Activated T-helper 9 cell treated with anti-CD3 and anti-CD28 coated beads, Interleukin-2, amount 50 U/mL, for 16 hours (primary cell): Measurements from ENCODE around the gene CDCA7L.

Experiments
- DNase-seq: peaks from one replicate; pipeline ENCODE4 v3.0.0-alpha.2; 2020; ENCODE audit warnings: low read depth

Gene CDCA7L

GRCh38 chr7:21945454-21946221, at the start of gene CDCA7L:
Gene CDCA7L, minus strand, starts transcription at chr7:21945899. Its CDS starts 95 bp downstream, at chr7:21945804.
- DNase-seq, result peak; percentile 27

- DNase-seq, result no peak
Measured at GRCh38 chr7:21986096-21986495, 40.4 kb upstream of the CDCA7L start.

GRCh38 chr7:21984042-21984441, 38.3 kb upstream of the CDCA7L start:
- no peak for DNase-seq

- no peak for DNase-seq
Measured at GRCh38 chr7:21983056-21983455, 37.4 kb upstream of the CDCA7L start.

- DNase-seq, result no peak
Measured at GRCh38 chr7:21981524-21981923, 35.8 kb upstream of the CDCA7L start.

- no peak for DNase-seq
Measured at GRCh38 chr7:21980926-21981500, 35.3 kb upstream of the CDCA7L start.

- no peak for DNase-seq
Measured at GRCh38 chr7:21972397-21972784, 26.7 kb upstream of the CDCA7L start.

- no peak for DNase-seq
Measured at GRCh38 chr7:21971780-21972396, 26.2 kb upstream of the CDCA7L start.

GRCh38 chr7:21969822-21970221, 24.1 kb upstream of the CDCA7L start:
- no peak for DNase-seq

GRCh38 chr7:21967598-21968003, 21.9 kb upstream of the CDCA7L start:
- DNase-seq, result no peak

GRCh38 chr7:21966271-21966670, 20.6 kb upstream of the CDCA7L start:
- DNase-seq, result no peak

GRCh38 chr7:21965291-21965690, 19.6 kb upstream of the CDCA7L start:
- no peak for DNase-seq

- no peak for DNase-seq
Measured at GRCh38 chr7:21962677-21963076, 17.0 kb upstream of the CDCA7L start.

- DNase-seq, result no peak
Measured at GRCh38 chr7:21960922-21961321, 15.2 kb upstream of the CDCA7L start.

- no peak for DNase-seq
Measured at GRCh38 chr7:21959387-21959776, 13.7 kb upstream of the CDCA7L start.

GRCh38 chr7:21953781-21954180, 8.1 kb upstream of the CDCA7L start:
- no peak for DNase-seq

- DNase-seq, result no peak
Measured at GRCh38 chr7:21948887-21949540, 3.3 kb upstream of the CDCA7L start.

- DNase-seq, result no peak
Measured at GRCh38 chr7:21948364-21948763, 2.7 kb upstream of the CDCA7L start.

GRCh38 chr7:21947946-21948345, 2.2 kb upstream of the CDCA7L start:
- DNase-seq, result no peak

- no peak for DNase-seq
Measured at GRCh38 chr7:21947056-21947455, 1.4 kb upstream of the CDCA7L start.

- DNase-seq, result no peak
Measured at GRCh38 chr7:21946222-21946709, 567 bp upstream of the CDCA7L start.

- peak; percentile 10 for DNase-seq
Measured at GRCh38 chr7:21944616-21945453, 864 bp downstream of the CDCA7L start.
